ENCODE data around the gene SMIM45.

SMIM45 gene

DNA sequence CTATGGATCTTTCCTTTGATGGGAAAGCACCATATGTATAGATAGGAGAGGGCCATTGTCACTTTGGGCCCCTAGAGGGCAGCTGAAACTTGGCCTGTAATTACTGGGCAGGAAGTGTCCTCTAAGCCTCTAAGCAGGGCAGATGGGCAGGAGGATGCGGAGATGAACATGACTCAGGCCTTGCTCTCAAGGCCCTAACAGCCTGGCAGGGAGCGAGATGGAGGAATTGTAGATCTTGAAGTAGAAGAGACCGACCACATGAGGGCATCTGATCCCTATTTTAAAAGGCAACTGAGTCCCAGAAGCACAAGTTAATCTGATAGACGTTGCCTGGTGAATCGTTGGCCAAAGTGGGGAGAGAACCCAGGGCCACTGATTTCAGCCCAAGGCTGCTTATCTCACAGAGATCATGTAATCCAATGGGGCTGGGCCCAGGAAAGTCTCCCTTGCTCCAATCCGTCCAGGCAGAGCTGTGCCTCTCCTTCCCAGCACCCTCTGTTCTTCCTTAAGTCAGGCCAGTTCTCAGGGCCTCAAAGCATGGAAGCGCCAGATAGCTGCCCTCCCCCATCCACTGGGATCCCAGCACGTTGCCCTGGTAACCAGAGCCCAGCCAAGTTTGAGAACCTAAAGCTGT lies 14.8 kb downstream of the SMIM45 start:
- H3K4me1 ChIP-seq = no peaks in the 10 kb centered on the region
- intact Hi-C loops (cut with DNase I; ENCODE audit: low total_unique reads) = no loop called here
- TF ChIP-seq POLR2A (IDR thresholded peaks at IDR 0.05) = no peak
- TF ChIP-seq, protein P1, sequence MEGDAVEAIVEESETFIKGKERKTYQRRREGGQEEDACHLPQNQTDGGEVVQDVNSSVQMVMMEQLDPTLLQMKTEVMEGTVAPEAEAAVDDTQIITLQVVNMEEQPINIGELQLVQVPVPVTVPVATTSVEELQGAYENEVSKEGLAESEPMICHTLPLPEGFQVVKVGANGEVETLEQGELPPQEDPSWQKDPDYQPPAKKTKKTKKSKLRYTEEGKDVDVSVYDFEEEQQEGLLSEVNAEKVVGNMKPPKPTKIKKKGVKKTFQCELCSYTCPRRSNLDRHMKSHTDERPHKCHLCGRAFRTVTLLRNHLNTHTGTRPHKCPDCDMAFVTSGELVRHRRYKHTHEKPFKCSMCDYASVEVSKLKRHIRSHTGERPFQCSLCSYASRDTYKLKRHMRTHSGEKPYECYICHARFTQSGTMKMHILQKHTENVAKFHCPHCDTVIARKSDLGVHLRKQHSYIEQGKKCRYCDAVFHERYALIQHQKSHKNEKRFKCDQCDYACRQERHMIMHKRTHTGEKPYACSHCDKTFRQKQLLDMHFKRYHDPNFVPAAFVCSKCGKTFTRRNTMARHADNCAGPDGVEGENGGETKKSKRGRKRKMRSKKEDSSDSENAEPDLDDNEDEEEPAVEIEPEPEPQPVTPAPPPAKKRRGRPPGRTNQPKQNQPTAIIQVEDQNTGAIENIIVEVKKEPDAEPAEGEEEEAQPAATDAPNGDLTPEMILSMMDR (IDR thresholded peaks at IDR 0.05) = peak in 1 of 3 experiments; percentile 28
- DNase-seq = peak; percentile 56
- H3K4me3 ChIP-seq = no peak overlapping the region
- H3K27ac ChIP-seq = no peak overlapping the region
- WGBS, 2 donors = 43 to 57% methylated on average over 8 of the region's 8 CpGs
- no peaks in the 10 kb centered on the region for H3K27me3 ChIP-seq
- no peaks in the 10 kb centered on the region for H3K36me3 ChIP-seq (ENCODE audit: low read depth, missing control alignments)
- no peaks in the 10 kb centered on the region for H3K9me3 ChIP-seq

DNA sequence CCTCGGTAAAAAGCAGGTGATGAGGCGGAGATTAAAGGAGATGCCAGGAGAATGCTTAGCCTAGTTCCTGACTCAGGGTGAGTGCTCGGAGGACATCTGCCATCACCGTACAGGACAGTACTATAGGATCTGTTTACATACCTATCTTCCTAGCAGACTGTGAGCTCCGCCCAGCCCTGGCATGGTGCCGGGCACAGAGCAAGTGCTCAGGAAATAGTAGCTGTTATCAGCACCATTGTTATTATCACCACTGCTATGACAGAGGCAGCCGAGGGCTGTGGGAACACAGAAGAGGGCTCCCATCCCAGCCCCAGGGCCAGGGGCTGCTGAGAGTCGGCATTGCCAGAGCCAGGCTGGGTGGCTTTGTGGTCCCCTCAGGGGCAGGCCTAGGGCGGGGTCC lies 16.7 kb downstream of the SMIM45 start:
- intact Hi-C loops (cut with DNase I; ENCODE audit: low total_unique reads) = no loop called here
- 60% methylated on average over 6 to 9 of the region's 9 CpGs for WGBS, 2 donors
- peak; percentile 39 for DNase-seq
- no peak for TF ChIP-seq POLR2A (IDR thresholded peaks at IDR 0.05)
- TF ChIP-seq, protein P1 (IDR thresholded peaks at IDR 0.05) = no peak
- Histone ChIP-seq H3K36me3 (ENCODE audit: low read depth, missing control alignments) (no peaks in the 10 kb centered on the region), H3K4me1 (no peaks in the 10 kb centered on the region), H3K27ac (no peak overlapping the region), H3K4me3 (no peak overlapping the region), H3K9me3 (no peaks in the 10 kb centered on the region), H3K27me3 (no peaks in the 10 kb centered on the region)

DNA sequence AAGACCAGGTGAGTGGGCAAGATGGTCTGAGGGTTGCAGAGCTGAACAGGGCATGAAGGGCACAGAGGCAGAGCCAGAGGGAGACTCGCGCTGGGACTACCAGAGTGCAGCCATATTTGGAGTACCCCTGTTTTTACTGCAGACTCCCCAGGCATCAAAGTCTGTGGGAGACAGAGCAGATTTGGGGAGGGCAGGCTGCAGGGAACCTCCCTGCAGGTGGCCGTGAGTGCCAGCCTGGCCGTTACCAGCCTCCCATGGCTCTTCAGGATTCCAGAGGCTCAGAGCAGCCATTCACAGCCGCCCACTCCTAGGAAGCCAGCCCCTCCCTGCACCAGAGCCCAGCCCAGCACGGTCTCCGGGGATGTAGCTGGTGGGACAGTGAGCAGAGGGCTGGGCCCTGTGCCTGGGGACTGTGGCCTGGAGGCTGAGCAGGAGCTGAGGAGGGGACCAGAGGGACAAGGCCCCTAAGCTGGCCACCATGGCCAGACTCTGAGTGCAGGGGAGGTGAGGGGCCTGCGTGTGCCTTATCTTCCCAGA lies 17.2 kb downstream of the SMIM45 start, which contains the start of gene SEPTIN3:
Gene SEPTIN3, plus strand, starts transcription at position 334 of the 537 bp plus-strand sequence. CDS start 2,050 bp downstream, outside the sequence.
- no peaks in the 10 kb centered on the region for H3K27me3 ChIP-seq
- H3K27ac ChIP-seq = no peak within 1 kb of the TSS
- H3K4me1 ChIP-seq = no peaks in the 10 kb centered on the region
- 73 to 86% methylated on average over 4 to 8 of the region's 8 CpGs for WGBS, 2 donors
- DNase-seq = no peak
- TF ChIP-seq, protein P1 (IDR thresholded peaks at IDR 0.05) = no peak
- TF ChIP-seq POLR2A (IDR thresholded peaks at IDR 0.05) = no peak
- H3K36me3 ChIP-seq (ENCODE audit: low read depth, missing control alignments) = no peaks in the 10 kb centered on the region
- H3K4me3 ChIP-seq = no peak within 1 kb of the TSS
- no peaks in the 10 kb centered on the region for H3K9me3 ChIP-seq
- intact Hi-C loops (cut with DNase I; ENCODE audit: low total_unique reads) = no loop called here

DNA sequence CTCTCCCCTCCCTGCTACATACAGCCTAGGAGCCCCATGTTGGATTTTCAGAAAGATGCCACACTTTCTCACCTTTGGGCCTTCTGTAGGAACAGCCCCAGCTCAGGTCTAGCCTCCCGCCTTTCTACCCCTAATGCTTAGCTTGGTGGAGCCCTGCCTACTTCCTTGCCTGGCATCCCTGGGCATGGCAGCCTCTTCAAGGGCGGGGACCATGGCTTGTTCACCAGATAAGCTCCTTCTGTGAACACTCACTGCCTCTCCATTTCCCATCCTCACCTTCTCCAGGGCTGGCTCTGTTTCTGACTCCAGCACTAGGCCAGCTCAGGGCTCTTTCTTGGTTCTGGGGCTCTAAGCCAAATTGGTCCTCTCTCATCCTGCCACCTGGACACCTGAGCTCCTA lies 18.7 kb downstream of the SMIM45 start:
- H3K36me3 ChIP-seq (ENCODE audit: low read depth, missing control alignments) = no peaks in the 10 kb centered on the region
- no peak overlapping the region for H3K4me3 ChIP-seq
- intact Hi-C loops (cut with DNase I; ENCODE audit: low total_unique reads) = no loop called here
- no peak for TF ChIP-seq POLR2A (IDR thresholded peaks at IDR 0.05)
- TF ChIP-seq, protein P1 (IDR thresholded peaks at IDR 0.05) = no peak
- H3K9me3 ChIP-seq = no peaks in the 10 kb centered on the region
- WGBS, 2 donors = 96 to 100% methylated on average over 2 of the region's 2 CpGs
- no peak overlapping the region for H3K27ac ChIP-seq
- H3K4me1 ChIP-seq = no peaks in the 10 kb centered on the region
- DNase-seq = no peak
- H3K27me3 ChIP-seq = no peaks in the 10 kb centered on the region

DNA sequence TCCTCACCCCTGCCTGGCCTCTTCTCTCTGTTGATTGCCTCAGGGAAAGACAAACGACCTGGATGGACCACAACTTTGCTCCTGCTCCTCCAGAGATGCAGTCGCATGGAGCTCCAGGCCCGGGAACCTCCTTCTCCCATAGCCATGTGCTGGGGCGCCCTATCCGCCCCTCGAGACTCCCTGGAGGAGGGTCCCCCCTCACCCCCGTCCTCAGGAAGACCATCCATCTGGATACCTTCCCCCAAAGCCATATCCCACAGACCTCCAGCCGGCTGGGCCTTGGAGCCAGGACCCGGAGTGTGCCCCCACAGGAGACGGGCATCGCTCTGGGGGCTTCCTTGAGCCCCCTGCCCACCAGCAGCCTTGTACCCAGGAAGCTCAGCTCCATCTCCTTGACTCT lies 19.5 kb downstream of the SMIM45 start:
- no peaks in the 10 kb centered on the region for H3K27me3 ChIP-seq
- no peak overlapping the region for H3K4me3 ChIP-seq
- 88 to 89% methylated on average over 8 to 11 of the region's 11 CpGs for WGBS, 2 donors
- intact Hi-C loops (cut with DNase I; ENCODE audit: low total_unique reads) = no loop called here
- H3K27ac ChIP-seq = no peak overlapping the region
- no peaks in the 10 kb centered on the region for H3K4me1 ChIP-seq
- no peaks in the 10 kb centered on the region for H3K9me3 ChIP-seq
- no peak for DNase-seq
- no peak for TF ChIP-seq POLR2A (IDR thresholded peaks at IDR 0.05)
- TF ChIP-seq, protein P1 (IDR thresholded peaks at IDR 0.05) = no peak
- H3K36me3 ChIP-seq (ENCODE audit: low read depth, missing control alignments) = no peaks in the 10 kb centered on the region
